ENCODE results near the gene CPE. TPM values are rescaled to one million over a fixed set of nuclear protein-coding genes. Genes with fewer than 3 reads are reported as not detected.

The CPE gene
- total RNA-seq, 2 donors from 2014 or later, result 395 to 458 TPM

DNA sequence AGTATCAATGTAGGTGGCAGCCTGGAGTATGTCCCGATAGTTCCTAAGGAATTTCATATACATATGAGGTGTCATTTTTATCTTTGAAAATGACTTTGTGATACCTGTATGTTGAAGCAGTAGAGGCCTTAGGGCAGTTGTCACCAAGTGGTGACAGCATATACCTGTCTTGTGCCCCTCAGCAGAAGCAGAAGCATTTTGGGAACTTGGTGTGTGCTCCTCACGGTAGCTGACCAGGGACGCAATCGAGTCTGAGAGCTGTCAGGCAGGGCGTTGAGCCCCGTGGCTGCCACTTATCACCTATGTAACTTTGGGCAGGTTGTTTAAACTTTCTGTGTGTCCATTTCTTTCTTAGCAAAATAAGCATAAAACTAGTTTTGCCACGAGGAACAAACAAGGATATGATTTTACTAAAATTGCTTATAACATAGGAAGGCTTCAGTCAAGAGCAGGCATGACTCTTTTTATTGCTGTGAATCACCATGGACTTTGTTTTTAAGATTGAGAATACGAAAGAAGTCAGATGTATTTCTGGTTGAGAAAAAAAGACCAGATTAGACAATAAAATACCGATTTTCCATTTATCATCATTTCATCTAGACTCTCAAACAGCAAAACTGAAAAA lies 161.5 kb downstream of the CPE start:
- no peak overlapping the region for H3K27ac ChIP-seq
- no peaks in the 10 kb centered on the region for H3K27me3 ChIP-seq (replicated peaks; ENCODE audit: insufficient read depth)
- H3K9me3 ChIP-seq, result no peaks in the 10 kb centered on the region
- no peaks in the 10 kb centered on the region for H3K36me3 ChIP-seq
- DNase-seq (ENCODE audit: low spot score) (no peak), ATAC-seq (ENCODE audit: insufficient number of reproducible peaks, low FRiP score, low read depth) (no peak)
- H3K4me1 ChIP-seq (ENCODE audit: control insufficient read depth in 1 of 2, low read depth in 2 of 2), result no peaks in the 10 kb centered on the region
- no peak for TF ChIP-seq CTCF (IDR thresholded peaks at IDR 0.05)
- no peak overlapping the region for H3K4me3 ChIP-seq

DNA sequence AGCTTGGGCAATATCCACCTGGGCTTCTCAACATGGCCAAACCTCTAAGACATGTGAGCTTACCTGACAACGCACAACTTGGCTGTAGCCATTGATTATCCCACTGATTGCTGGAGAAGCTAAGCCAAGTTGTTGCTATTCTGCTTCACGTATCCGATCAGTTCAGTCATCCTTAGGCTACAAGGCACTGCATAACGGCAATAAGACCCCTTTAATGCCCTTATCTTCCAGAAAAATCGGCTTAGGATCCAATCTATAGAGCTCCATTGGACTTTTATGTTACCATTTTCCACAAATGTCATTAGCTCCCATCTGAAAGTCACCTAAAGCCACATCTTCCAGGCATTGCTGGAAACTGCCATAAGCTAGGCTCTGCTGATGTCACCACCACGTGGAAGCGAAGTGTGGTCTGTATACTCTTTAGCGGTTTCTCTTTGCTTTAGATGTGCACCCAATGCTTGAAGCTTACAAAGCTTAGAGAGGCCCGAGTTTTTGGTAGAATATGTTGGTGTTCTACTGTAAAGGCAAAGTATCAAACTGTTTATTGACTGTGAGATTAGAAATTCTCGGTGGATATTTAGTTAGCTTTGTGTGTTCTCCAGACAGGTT lies 163.1 kb downstream of the CPE start:
- H3K36me3 ChIP-seq, result no peaks in the 10 kb centered on the region
- H3K9me3 ChIP-seq, result no peaks in the 10 kb centered on the region
- no peak for DNase-seq (ENCODE audit: low spot score)
- H3K27me3 ChIP-seq (replicated peaks; ENCODE audit: insufficient read depth), result no peaks in the 10 kb centered on the region
- H3K4me1 ChIP-seq (ENCODE audit: control insufficient read depth in 1 of 2, low read depth in 2 of 2), result no peaks in the 10 kb centered on the region
- H3K27ac ChIP-seq, result no peak overlapping the region
- no peak for TF ChIP-seq CTCF (IDR thresholded peaks at IDR 0.05)
- ATAC-seq (ENCODE audit: insufficient number of reproducible peaks, low FRiP score, low read depth), result no peak
- H3K4me3 ChIP-seq, result no peak overlapping the region

- no peaks in the 10 kb centered on the region for H3K36me3 ChIP-seq
- no peaks in the 10 kb centered on the region for H3K9me3 ChIP-seq
- no peaks in the 10 kb centered on the region for H3K4me1 ChIP-seq (ENCODE audit: control insufficient read depth in 1 of 2, low read depth in 2 of 2)
- ATAC-seq (ENCODE audit: insufficient number of reproducible peaks, low FRiP score, low read depth) (no peak), DNase-seq (ENCODE audit: low spot score) (no peak)
- no peak overlapping the region for H3K4me3 ChIP-seq
- TF ChIP-seq CTCF (IDR thresholded peaks at IDR 0.05), result no peak
- H3K27ac ChIP-seq, result no peak overlapping the region
- no peaks in the 10 kb centered on the region for H3K27me3 ChIP-seq (replicated peaks; ENCODE audit: insufficient read depth)
Measured at GRCh38 chr4:165542476-165542875, 163.7 kb downstream of the CPE start.

Other genes with a start within 250 kb of the CPE start
- 10 to 100 TPM; 13.5 to 48.2 TPM for gene KLHL2, start 171.4 kb upstream of the CPE start, total RNA-seq
- 10 to 100 TPM; 12.3 to 16.7 TPM for gene MSMO1, start 51.3 kb upstream of the CPE start, total RNA-seq